H1 (cell line): ENCODE measurements around the gene SLC13A4.

Experiments
- ATF2 ChIP-seq: IDR thresholded peaks from 2 replicates; pipeline ENCODE4 v1.6.1; 2012; ENCODE audit warnings: low read length, inconsistent platforms
- CTCF ChIP-seq, 3 experiments: IDR thresholded peaks; 1 replicate in 2 of 3; 2 replicates in 1 of 3; pipeline versions ENCODE4 v1.5.1 to v1.6.1; 2011; ENCODE audit warnings: low read length in 3 of 3, mild to moderate bottlenecking in 3 of 3, inconsistent platforms in 2 of 3, low read depth in 1 of 3, moderate library complexity in 1 of 3; ENCODE audit not compliant: insufficient read depth in 1 of 3; ENCODE audit errors: control extremely low read depth in 1 of 3
- MAX ChIP-seq: IDR thresholded peaks from 2 replicates; pipeline ENCODE4 v1.6.1; 2012; ENCODE audit warnings: inconsistent platforms
- POLR2A ChIP-seq, 2 experiments: IDR thresholded peaks; 1 replicate in 1 of 2; 2 replicates in 1 of 2; pipeline ENCODE4 v1.6.1; 2011; ENCODE audit warnings: low read depth in 2 of 2, low read length in 2 of 2, mild to moderate bottlenecking in 2 of 2; ENCODE audit errors: control extremely low read depth in 1 of 2
- POLR2AphosphoS5 ChIP-seq: IDR thresholded peaks from 2 replicates; pipeline ENCODE4 v1.6.1; 2011; ENCODE audit warnings: low read depth, low read length
- RFX5 ChIP-seq: IDR thresholded peaks from 2 replicates; pipeline ENCODE4 v1.6.1; 2011; ENCODE audit warnings: low read depth, low read length, improper control_type of control experiment, borderline replicate concordance
- SIN3A ChIP-seq, 2 experiments: IDR thresholded peaks in 1 of 2; conservative IDR thresholded peaks in 1 of 2; 2 replicates each; pipeline ENCODE4 v1.6.1; 2011 to 2012; ENCODE audit warnings: low read length in 2 of 2, improper control_type of control experiment in 1 of 2, low read depth in 1 of 2, mild to moderate bottlenecking in 1 of 2
- SP2 ChIP-seq: IDR thresholded peaks from 2 replicates; pipeline ENCODE4 v1.6.1; 2012; ENCODE audit warnings: mild to moderate bottlenecking, low read length, inconsistent platforms
- TAF1 ChIP-seq: IDR thresholded peaks from 2 replicates; pipeline ENCODE4 v1.6.1; 2011; ENCODE audit warnings: mild to moderate bottlenecking, low read depth, low read length

- TF ChIP-seq MAX (no peak), CTCF (IDR thresholded peaks at IDR 0.05; ENCODE audit: control extremely low read depth in 1 of 3, insufficient read depth in 1 of 3, low read depth in 1 of 3, low read length in 3 of 3) (no peak), POLR2AphosphoS5 (no peak), SIN3A (conservative IDR thresholded peaks at IDR 0.05 in 1 of 2, IDR thresholded peaks at IDR 0.05 in 1 of 2; ENCODE audit: low read depth in 1 of 2, low read length in 2 of 2) (no peak), ATF2 (no peak), SP2 (no peak), POLR2A (IDR thresholded peaks at IDR 0.05; ENCODE audit: control extremely low read depth in 1 of 2, low read depth in 2 of 2, low read length in 2 of 2) (no peak), RFX5 (no peak), TAF1 (no peak)
Measured at GRCh38 chr7:135723411-135723810, 4.6 kb downstream of the SLC13A4 start.
